GM12878 (cell line): ENCODE measurements around the gene HS6ST3.

Source experiments
- CREB1 ChIP-seq: IDR thresholded peaks from 2 replicates; pipeline ENCODE4 v1.6.1; 2012; ENCODE audit warnings: low read depth, mild to moderate bottlenecking, inconsistent platforms
- POLR2A ChIP-seq: IDR thresholded peaks from 2 replicates; pipeline ENCODE4 v1.6.1; 2011; ENCODE audit warnings: low read depth, mild to moderate bottlenecking, low read length
- RCOR1 ChIP-seq: conservative IDR thresholded peaks from 2 replicates; pipeline ENCODE4 v1.6.1; 2012; ENCODE audit warnings: low read depth, low read length, improper control_type of control experiment
- YY1 ChIP-seq: IDR thresholded peaks from 2 replicates; pipeline ENCODE4 v1.6.1; 2011; ENCODE audit warnings: low read depth, mild to moderate bottlenecking, low read length
- ZZZ3 ChIP-seq: IDR thresholded peaks from 2 replicates; pipeline ENCODE4 v1.6.1; 2011; ENCODE audit warnings: low read depth; ENCODE audit not compliant: control insufficient read depth, insufficient read length
- TF ChIP-seq, protein P1 (sequence below), 3 experiments: IDR thresholded peaks in 2 of 3; conservative IDR thresholded peaks in 1 of 3; 2 replicates each; pipeline ENCODE4 v1.5.1; 2011; ENCODE audit warnings: low read depth in 3 of 3, low read length in 3 of 3, mild to moderate bottlenecking in 3 of 3, control low read depth in 2 of 3, moderate library complexity in 2 of 3, inconsistent platforms in 1 of 3, mixed read lengths in 1 of 3; ENCODE audit not compliant: control insufficient read depth in 2 of 3, insufficient read depth in 1 of 3; ENCODE audit errors: extremely low read depth in 1 of 3

DNA sequence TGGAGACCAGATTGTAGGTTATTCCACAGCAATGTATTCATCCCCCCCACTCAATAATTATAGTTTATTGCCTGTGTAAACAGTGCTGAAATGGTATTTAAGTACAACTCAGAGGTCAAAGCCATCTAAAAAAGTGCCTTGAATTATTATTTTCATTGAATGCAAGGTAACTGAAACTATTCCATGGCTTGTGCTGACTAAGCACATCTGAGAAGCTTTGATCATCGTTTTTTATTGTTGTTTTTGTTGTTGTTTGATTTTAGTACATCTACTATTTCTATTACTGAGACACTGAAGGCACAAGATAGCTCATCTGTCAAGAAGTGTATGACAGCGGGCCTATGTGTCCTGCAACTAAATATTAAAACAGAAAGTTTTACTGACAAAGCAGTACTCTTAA lies 596.4 kb downstream of the HS6ST3 start:
- TF ChIP-seq, protein P1, sequence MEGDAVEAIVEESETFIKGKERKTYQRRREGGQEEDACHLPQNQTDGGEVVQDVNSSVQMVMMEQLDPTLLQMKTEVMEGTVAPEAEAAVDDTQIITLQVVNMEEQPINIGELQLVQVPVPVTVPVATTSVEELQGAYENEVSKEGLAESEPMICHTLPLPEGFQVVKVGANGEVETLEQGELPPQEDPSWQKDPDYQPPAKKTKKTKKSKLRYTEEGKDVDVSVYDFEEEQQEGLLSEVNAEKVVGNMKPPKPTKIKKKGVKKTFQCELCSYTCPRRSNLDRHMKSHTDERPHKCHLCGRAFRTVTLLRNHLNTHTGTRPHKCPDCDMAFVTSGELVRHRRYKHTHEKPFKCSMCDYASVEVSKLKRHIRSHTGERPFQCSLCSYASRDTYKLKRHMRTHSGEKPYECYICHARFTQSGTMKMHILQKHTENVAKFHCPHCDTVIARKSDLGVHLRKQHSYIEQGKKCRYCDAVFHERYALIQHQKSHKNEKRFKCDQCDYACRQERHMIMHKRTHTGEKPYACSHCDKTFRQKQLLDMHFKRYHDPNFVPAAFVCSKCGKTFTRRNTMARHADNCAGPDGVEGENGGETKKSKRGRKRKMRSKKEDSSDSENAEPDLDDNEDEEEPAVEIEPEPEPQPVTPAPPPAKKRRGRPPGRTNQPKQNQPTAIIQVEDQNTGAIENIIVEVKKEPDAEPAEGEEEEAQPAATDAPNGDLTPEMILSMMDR (IDR thresholded peaks at IDR 0.05 in 2 of 3, conservative IDR thresholded peaks at IDR 0.05 in 1 of 3; ENCODE audit: control insufficient read depth in 2 of 3, extremely low read depth in 1 of 3, insufficient read depth in 1 of 3, low read depth in 3 of 3, low read length in 3 of 3), result no peak
- TF ChIP-seq POLR2A, result no peak
- TF ChIP-seq CREB1, result no peak
- TF ChIP-seq ZZZ3, result no peak
- TF ChIP-seq YY1, result no peak
- TF ChIP-seq RCOR1, result no peak
